HG03457 (cell line): ENCODE data around the gene GTF2E1.

Source experiments
- ATAC-seq: cut with Tn5 transposase; IDR thresholded peaks from one replicate; pipeline ENCODE4 v1.9.1; 2021; ENCODE audit warnings: moderate number of reproducible peaks; ENCODE audit not compliant: unreplicated experiment

GTF2E1 gene

DNA sequence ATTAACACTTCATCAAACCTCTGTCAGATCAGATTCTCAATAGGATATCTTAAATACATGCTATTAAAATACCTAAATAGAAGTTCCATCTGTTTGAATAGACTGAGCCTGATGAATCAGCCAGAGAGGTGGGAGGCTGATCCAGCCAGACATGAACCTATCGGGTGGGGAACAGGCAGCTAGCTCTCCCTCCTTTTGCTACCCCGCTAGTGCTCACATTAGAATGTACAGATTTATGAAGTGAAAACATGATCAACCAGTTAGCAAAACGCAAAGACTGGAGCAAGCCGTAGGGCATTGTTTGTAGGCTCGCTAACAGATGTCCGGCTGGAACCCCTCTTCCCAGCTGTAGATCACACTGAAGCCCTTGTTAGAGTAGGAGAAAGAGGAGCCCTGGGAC lies 54.4 kb downstream of the GTF2E1 start:
- no peak for ATAC-seq

- no peak for ATAC-seq
Observed at GRCh38 chr3:120797857-120798256, 55.3 kb downstream of the GTF2E1 start.

GRCh38 chr3:120798346-120798745 lies 55.8 kb downstream of the GTF2E1 start:
- ATAC-seq: no peak

- no peak for ATAC-seq
Observed at GRCh38 chr3:120800625-120801024, 58.1 kb downstream of the GTF2E1 start.

- ATAC-seq: no peak
Observed at GRCh38 chr3:120801484-120801883, 58.9 kb downstream of the GTF2E1 start.

DNA sequence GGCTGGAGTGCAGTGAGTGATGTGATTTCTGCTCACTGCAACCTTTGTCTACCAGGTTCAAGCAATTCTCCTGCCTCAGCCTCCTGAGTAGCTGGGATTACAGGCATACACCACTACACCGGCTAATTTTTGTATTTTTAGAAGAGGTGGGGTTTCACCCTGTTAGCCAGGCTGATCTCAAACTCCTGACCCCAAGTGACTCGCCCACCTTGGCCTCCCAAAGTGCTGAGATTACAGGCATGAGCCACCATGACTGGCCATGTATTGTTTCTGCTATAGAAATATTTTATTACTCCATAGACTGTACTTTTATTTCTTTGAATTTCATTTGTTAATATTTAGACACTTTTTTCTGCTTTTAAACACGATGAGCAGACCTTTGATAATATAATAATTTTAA lies 60.4 kb downstream of the GTF2E1 start:
- no peak for ATAC-seq

DNA sequence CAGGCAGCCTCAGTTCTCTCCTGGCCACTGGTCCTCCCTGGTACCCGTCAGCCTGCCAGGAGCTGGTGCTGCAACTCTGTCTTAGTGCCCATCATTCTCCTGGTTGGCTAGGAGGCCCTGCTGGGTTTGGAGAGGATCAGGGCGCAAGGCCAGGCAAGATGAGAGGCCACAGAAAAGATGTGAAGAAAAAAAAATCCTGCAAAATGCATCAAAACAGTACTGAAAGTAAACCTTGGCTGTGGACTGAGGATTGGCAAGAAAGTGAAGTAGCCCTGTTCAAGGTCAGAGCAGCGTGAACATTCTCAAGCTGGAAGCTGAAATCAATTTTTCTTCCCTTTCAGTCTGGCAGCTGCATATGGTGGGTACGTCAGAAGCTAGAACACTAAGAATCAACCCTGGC lies 74.2 kb downstream of the GTF2E1 start:
- ATAC-seq: no peak

DNA sequence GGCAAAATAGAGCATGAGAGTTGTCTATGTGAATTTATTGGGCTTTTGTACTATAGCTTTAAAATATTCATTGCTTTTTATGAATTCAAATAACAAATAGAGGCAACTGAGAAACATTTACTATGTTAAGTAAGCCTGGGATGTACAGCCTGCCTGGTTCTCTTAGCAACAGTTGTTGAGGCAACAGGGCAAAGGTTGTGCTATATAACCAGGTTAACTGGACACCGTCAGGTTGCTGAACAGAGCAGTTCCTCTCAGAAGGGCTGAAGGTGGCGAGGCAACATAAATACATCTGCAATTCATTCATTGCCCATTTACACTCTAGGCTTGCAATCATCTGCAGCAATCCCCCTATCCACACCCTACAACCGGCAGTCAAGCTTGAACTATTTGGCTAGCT lies 78.2 kb downstream of the GTF2E1 start:
- no peak for ATAC-seq

DNA sequence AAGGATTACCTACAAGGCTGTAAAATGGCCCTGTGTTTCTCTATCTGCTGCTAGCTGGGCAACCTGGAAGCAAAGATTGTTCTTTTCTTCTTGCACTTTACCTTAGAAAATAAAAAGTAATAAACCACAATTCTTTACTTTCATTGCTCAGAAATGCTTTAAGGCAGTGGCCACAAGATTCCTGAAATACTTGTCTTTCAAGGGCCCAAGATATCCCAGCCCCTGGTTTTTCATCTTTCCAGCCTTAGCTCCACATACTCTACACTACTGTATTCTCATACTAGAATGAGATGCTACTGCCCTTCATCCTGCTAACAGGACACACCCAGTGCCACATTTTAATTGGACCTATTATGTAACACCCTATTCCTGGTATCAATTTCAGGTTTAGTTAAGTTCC lies 78.9 kb downstream of the GTF2E1 start:
- no peak for ATAC-seq

DNA sequence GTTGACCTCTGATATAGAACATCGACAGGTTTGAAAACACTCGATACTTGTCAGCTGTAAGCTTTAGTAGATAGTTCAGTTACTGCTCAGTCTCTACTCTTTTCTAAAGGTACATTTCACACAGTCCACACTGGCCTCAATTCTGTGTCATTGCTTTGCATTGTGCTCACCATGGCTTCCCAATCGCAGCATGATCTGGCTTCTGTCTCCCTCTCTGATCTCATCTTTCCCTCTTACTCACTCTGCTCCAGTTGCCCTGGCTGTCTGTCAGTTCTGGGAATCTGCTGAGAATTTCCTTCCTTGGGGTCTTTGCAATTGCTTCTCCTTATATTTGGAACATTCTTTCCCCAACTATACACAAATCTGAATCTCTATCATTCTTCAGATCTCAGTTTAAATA lies 80.6 kb downstream of the GTF2E1 start:
- ATAC-seq: no peak

- ATAC-seq: no peak
Observed at GRCh38 chr3:120824613-120825012, 82.1 kb downstream of the GTF2E1 start.

GRCh38 chr3:120828796-120829195 lies 86.3 kb downstream of the GTF2E1 start:
- ATAC-seq: no peak

DNA sequence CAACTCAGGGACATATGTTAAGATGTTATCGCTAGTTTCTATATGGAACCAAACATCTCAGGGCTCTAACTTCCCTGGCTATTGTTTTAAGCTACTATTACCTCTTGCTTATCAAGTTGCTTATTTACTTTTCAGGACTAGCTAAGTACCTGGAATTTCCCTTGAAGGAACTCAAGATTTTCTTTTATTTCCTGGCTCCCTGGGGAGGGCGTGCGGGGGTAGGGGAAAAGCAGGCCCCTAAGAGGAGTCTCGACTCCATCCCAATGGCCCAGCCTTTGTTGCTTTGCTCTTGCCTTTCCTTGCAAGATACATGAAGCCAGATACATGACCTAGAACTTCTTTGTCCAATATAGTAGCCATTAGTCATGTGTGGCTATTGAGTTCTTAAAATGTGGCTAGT lies 88.5 kb downstream of the GTF2E1 start:
- ATAC-seq: no peak
